GM19328 (cell line): ENCODE measurements around the gene ACP7.
"Not testable (repeated sequence)": the region's sequence is repeated elsewhere in the genome, so short reads cannot be mapped to it uniquely, and the experiment has no call there.

ENCODE experiments used
- ATAC-seq: cut with Tn5 transposase; IDR thresholded peaks from one replicate; pipeline ENCODE4 v1.9.1; 2021; ENCODE audit warnings: mild to moderate bottlenecking, moderate library complexity; ENCODE audit not compliant: unreplicated experiment

The ACP7 gene

GRCh38 chr19:39129116-39129515 is 44.9 kb downstream of the ACP7 start:
- ATAC-seq, result no peak

GRCh38 chr19:39130337-39131254 is 46.4 kb downstream of the ACP7 start:
- ATAC-seq, result no peak

- no peak for ATAC-seq
Observed at GRCh38 chr19:39131255-39131755, 47.1 kb downstream of the ACP7 start.

GRCh38 chr19:39132344-39132969 is 48.3 kb downstream of the ACP7 start:
- ATAC-seq, result no peak

- no peak for ATAC-seq
Observed at GRCh38 chr19:39133431-39134270, 49.5 kb downstream of the ACP7 start.

GRCh38 chr19:39135701-39136100 is 51.5 kb downstream of the ACP7 start:
- ATAC-seq, result no peak

- ATAC-seq, result no peak
Observed at GRCh38 chr19:39136225-39136940, 52.2 kb downstream of the ACP7 start.

GRCh38 chr19:39137131-39137530 is 53.0 kb downstream of the ACP7 start:
- no peak for ATAC-seq

GRCh38 chr19:39138221-39139211 is 54.3 kb downstream of the ACP7 start:
- no peak for ATAC-seq

GRCh38 chr19:39139305-39139874 is 55.2 kb downstream of the ACP7 start:
- no peak for ATAC-seq

GRCh38 chr19:39139971-39140453 is 55.8 kb downstream of the ACP7 start:
- no peak for ATAC-seq

GRCh38 chr19:39140594-39140993 is 56.4 kb downstream of the ACP7 start:
- ATAC-seq, result no peak

- ATAC-seq, result no peak
Observed at GRCh38 chr19:39141929-39142328, 57.8 kb downstream of the ACP7 start.

- no peak for ATAC-seq
Observed at GRCh38 chr19:39142630-39143029, 58.5 kb downstream of the ACP7 start.

GRCh38 chr19:39143757-39144289 is 59.7 kb downstream of the ACP7 start:
- not testable (repeated sequence) for ATAC-seq

- no peak for ATAC-seq
Observed at GRCh38 chr19:39144290-39145071, 60.3 kb downstream of the ACP7 start.

GRCh38 chr19:39145180-39145953 is 61.2 kb downstream of the ACP7 start:
- ATAC-seq, result no peak
